Measurements from ENCODE around the gene TMEM198.

DNA sequence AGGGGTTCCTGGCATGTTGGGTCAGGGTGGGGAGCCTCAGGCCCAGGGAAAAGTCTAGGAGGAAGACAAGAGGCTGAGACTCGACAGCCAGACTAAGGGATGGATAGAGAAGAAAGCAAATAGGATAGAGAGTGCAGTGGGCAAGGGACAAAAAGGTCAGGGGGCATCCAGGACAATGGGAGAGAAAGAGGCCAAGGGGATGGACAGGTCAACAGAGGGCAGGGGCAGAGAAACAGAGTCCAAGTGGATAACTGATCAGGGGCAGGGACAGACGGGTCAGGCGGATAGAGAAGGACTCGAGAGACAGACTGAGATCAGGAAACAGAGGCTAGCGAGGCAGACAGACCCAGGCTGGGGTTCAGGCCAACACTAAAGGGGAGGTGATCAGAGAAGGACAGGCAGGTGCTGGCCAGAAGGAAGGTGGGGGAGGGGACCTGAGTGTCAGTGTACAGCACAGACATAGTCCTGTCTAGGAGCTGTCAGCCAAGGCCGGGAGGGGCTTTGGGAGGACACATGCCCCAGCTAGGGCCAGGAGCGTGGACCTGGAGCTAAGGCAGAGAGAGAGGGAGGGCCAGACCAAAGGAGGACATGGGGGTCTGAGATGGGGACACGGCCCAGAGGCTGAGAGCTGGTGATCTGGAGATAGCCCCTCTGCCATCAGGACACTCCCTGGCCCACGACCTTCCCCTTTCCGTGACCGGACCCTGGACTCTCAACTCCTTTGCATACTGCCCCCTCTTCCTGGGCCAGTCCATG lies 17.3 kb upstream of the TMEM198 start:
- TF ChIP-seq CTCF (IDR thresholded peaks at IDR 0.05) (no peak), POLR2AphosphoS5 (IDR thresholded peaks at IDR 0.05; ENCODE audit: low read depth, low read length) (no peak), REST (IDR thresholded peaks at IDR 0.05; ENCODE audit: insufficient read depth in 1 of 2, low read depth in 2 of 2, low read length in 1 of 2) (no peak), TCF7L2 (IDR thresholded peaks at IDR 0.05; ENCODE audit: low read depth, low read length) (no peak)
